ENCODE data around the gene RINL. TPM values are rescaled to one million over a fixed set of nuclear protein-coding genes. Genes with fewer than 3 reads are reported as not detected.

Gene RINL, protein sequence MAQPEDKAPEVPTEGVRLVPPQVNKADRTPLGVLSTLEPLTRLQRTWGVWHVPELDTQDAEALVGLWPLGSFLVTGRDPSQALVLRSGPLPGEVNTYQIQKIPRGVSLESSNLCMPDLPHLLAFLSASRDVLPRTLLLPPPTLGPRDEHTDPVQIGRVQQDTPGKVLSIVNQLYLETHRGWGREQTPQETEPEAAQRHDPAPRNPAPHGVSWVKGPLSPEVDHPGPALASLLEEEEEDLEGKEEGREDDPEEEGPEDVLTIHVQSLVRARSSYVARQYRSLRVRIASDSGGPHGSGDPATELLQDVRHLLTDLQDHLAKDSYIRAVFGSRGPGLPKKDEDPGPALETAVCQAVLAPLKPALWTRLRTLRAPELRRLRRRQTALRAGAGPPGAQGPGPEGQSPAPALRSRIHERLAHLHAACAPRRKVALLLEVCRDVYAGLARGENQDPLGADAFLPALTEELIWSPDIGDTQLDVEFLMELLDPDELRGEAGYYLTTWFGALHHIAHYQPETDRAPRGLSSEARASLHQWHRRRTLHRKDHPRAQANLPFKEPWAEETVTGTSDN
- 3.3 TPM for total RNA-seq

DNA sequence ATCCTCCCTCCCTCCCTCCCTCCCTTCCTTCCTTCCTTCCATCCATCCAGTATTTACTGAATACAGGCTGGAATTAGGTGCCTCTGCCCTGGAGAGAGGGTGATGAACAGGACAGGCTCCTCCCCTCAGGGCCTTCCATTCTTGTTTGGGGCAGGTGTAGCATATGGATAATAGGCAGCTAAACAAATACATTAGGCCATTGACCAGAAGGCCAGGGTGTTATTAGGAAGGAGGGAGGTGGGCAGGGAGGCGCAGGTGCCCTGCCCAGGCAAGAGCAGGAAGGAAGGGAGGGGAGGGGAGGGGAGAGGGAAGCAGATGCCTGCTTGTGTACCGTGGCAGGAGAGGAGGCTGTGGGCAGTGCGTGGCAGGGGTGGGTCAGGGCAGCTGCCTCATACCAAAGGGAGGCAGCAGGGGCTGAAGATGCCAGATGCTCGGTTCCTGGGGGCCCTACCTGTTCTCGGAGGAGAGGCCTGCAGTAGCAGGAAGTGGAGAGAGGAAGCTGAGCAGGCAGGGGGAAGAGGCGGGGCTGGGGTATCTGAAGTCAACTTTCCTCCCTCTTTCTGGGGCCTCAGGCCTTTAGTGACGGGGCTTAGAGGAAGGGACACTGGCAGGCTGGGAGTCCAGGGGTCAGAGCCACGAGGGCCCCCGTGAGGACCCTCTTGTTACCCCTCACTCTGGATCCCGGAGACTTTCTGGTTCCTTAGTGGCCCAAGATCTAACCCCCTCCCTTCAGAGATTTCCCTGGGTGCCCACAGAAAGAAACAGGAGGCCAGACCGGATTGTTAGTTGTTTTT, at the start of gene RINL:
TSS of gene RINL (minus strand) at position 495 of the 794 bp plus-strand sequence. CDS start 1,533 bp downstream, outside the sequence.

DNA sequence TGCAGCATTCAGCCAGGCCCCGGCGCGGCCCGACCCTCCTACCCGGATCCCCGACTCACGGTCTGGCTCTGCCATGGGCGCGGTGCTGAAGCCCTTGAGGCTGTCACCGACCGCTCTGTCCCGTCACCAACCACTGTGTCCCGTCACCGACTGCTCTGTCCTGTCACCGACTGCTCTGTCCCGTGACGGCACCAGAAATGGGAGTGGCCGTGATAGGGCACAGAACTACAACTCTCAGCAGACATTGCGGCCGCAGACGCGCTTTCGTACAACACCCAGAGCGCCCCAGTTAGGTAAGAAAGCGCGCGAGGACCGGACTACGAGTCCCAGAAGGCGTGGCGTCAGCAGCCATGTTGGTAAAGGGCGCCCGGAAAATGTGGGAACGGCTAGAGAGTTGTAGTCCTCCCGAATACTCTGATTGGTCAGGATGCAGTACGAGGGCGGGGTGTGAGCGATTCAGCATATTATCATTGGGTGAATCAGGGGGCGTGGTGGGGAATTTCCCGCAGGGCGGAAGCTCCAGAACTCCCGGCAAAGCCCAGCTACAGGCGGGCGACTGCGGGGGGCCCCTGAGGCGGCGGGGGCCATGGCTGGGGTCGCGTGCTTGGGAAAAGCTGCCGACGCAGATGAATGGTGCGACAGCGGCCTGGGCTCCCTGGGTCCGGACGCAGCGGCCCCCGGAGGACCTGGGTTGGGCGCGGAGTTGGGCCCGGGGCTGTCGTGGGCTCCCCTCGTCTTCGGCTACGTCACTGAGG, 21.5 kb upstream of the RINL start, which contains the start of the genes NFKBIB and SIRT2:
TSS of gene NFKBIB (plus strand) at position 523 of the 755 bp plus-strand sequence. CDS start at position 587, 64 bp downstream.
TSS of gene SIRT2 (minus strand) at position 172 of the 755 bp plus-strand sequence. CDS start at position 75, 97 bp downstream.

DNA sequence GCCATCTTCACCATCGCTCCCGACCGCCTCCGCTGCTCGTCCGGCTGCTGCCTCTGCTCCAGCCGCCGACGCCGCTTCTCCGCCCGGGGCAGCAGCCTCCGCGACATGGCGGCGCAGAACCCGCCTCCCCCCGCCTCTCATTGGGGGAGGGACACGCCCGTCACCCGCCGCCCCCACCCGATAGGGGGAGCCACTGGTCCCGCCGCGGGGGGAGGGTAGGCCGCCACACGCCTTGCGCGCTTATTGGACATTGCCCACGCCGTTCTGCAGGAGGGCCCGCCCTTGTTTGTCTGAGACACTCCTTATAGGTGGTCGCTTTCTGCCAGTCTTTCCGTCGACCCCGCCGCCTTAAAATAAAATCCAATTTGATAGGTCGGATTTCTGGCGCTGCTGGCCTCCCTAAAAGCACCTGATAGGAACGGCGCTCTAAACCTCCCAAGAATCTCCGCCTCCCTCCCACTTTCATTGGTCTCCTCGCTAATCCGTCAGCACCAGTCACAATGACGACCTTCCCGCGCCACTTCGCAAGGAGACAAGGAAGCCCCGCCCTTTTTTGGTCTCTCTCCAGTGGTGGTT, 28.1 kb downstream of the RINL start, which contains the start of gene HNRNPL:
TSS of gene HNRNPL (minus strand) at position 127 of the 576 bp plus-strand sequence. CDS start at position 107, 20 bp downstream.

Other genes with a start within 250 kb of the RINL start
- gene ACTN4, start 230.6 kb downstream of the RINL start, total RNA-seq = 293 TPM
- 0.38 TPM for gene CAPN12, start 133.8 kb downstream of the RINL start, total RNA-seq
- not detected for gene LGALS7, start 104.8 kb downstream of the RINL start, total RNA-seq
- gene LGALS7B, start 89.1 kb downstream of the RINL start, total RNA-seq = 2.1 TPM
- gene LGALS4, start 65.3 kb downstream of the RINL start, total RNA-seq = 0.55 TPM
- 40.1 TPM for gene ECH1, start 46.5 kb downstream of the RINL start, total RNA-seq
- gene HNRNPL, start 28.3 kb downstream of the RINL start, total RNA-seq = 278 TPM
- 57.0 TPM for gene SIRT2, start 21.3 kb upstream of the RINL start, total RNA-seq
- 9.3 TPM for gene NFKBIB, start 21.7 kb upstream of the RINL start, total RNA-seq
- gene CCER2, start 33.9 kb upstream of the RINL start, total RNA-seq = 1.6 TPM
- gene SARS2, start 52.5 kb upstream of the RINL start, total RNA-seq = 20.2 TPM
- gene MRPS12, start 52.7 kb upstream of the RINL start, total RNA-seq = 16.3 TPM
- 25.0 TPM for gene FBXO17, start 97.5 kb upstream of the RINL start, total RNA-seq
- 9.3 TPM for gene FBXO27, start 154.3 kb upstream of the RINL start, total RNA-seq
- not detected for gene ACP7, start 206.1 kb upstream of the RINL start, total RNA-seq
- gene PAK4, start 247.5 kb upstream of the RINL start, total RNA-seq = 31.8 TPM

Data from camera-type eye (tissue), 1 donor.